H9 (cell line): ENCODE results near the gene MYO1E. TPM values are rescaled to one million over a fixed set of nuclear protein-coding genes. Genes with fewer than 3 reads are reported as not detected.

Experiments
- DNase-seq: peaks from one replicate; pipeline ENCODE4 v3.0.0-alpha.2; 2017
- H2AFZ ChIP-seq: one replicate; pipeline ENCODE4 v1.6.1; 2013; ENCODE audit warnings: mild to moderate bottlenecking, low read length, control low read depth, moderate library complexity
- H2AK5ac ChIP-seq: 2 replicates; pipeline ENCODE4 v1.6.1; 2013; ENCODE audit warnings: low read length, control low read depth, mixed read lengths; ENCODE audit not compliant: insufficient read length
- H2BK120ac ChIP-seq: one replicate; pipeline ENCODE4 v1.6.1; 2013; ENCODE audit warnings: low read depth, mild to moderate bottlenecking, low read length, control low read depth, inconsistent platforms; ENCODE audit not compliant: poor library complexity, severe bottlenecking
- H2BK12ac ChIP-seq: 2 replicates; pipeline ENCODE4 v1.6.1; 2013; ENCODE audit warnings: low read length, control low read depth, mixed read lengths, low read depth; ENCODE audit not compliant: insufficient read length
- H2BK15ac ChIP-seq: 2 replicates; pipeline ENCODE4 v1.6.1; 2013; ENCODE audit warnings: low read depth, low read length, control low read depth
- H2BK20ac ChIP-seq: one replicate; pipeline ENCODE4 v1.6.1; 2013; ENCODE audit warnings: low read depth, mild to moderate bottlenecking, low read length, control low read depth, inconsistent platforms; ENCODE audit not compliant: poor library complexity, severe bottlenecking
- H2BK5ac ChIP-seq: 2 replicates; pipeline ENCODE4 v1.6.1; 2013; ENCODE audit warnings: low read length, control low read depth, mixed read lengths; ENCODE audit not compliant: insufficient read length
- H3K14ac ChIP-seq: 2 replicates; pipeline ENCODE4 v1.6.1; 2013; ENCODE audit warnings: low read length, control low read depth; ENCODE audit not compliant: insufficient read depth
- H3K18ac ChIP-seq: 2 replicates; pipeline ENCODE4 v1.6.1; 2013; ENCODE audit warnings: low read depth, mild to moderate bottlenecking, mixed read lengths, low read length, control low read depth; ENCODE audit not compliant: insufficient read length
- H3K23ac ChIP-seq: 2 replicates; pipeline ENCODE4 v1.6.1; 2013; ENCODE audit warnings: low read length, control low read depth, mixed read lengths, low read depth; ENCODE audit not compliant: insufficient read length
- H3K23me2 ChIP-seq: 2 replicates; pipeline ENCODE4 v1.6.1; 2013; ENCODE audit warnings: low read depth, mild to moderate bottlenecking, mixed read lengths, low read length, control low read depth; ENCODE audit not compliant: insufficient read length, poor library complexity, severe bottlenecking
- H3K27ac ChIP-seq: 2 replicates; pipeline ENCODE4 v1.5.1; 2013; ENCODE audit warnings: low read length, control low read depth, mixed read lengths, low read depth; ENCODE audit not compliant: insufficient read length
- H3K27me3 ChIP-seq: 2 replicates; pipeline ENCODE4 v1.6.1; 2013; ENCODE audit warnings: low read length, control low read depth, inconsistent platforms; ENCODE audit not compliant: insufficient read depth
- H3K4ac ChIP-seq: 2 replicates; pipeline ENCODE4 v1.6.1; 2013; ENCODE audit warnings: low read depth, mild to moderate bottlenecking, control low read depth, inconsistent platforms, low read length, moderate library complexity
- H3K4me1 ChIP-seq: 2 replicates; pipeline ENCODE4 v1.6.1; 2013; ENCODE audit warnings: low read length, control low read depth, inconsistent platforms; ENCODE audit not compliant: insufficient read depth
- H3K4me2 ChIP-seq: 2 replicates; pipeline ENCODE4 v1.6.1; 2013; ENCODE audit warnings: low read length, control low read depth, mixed read lengths; ENCODE audit not compliant: insufficient read length, insufficient read depth
- H3K56ac ChIP-seq: 2 replicates; pipeline ENCODE4 v1.6.1; 2013; ENCODE audit warnings: low read depth, mild to moderate bottlenecking, mixed read lengths, low read length, control low read depth; ENCODE audit not compliant: insufficient read length
- H3K79me1 ChIP-seq: 2 replicates; pipeline ENCODE4 v1.6.1; 2013; ENCODE audit warnings: low read depth, mild to moderate bottlenecking, moderate library complexity, low read length, control low read depth, inconsistent platforms; ENCODE audit not compliant: insufficient read depth, poor library complexity, severe bottlenecking
- H3K79me2 ChIP-seq: 2 replicates; pipeline ENCODE4 v1.6.1; 2013; ENCODE audit warnings: low read length, control low read depth, inconsistent platforms; ENCODE audit not compliant: insufficient read depth
- H3K9ac ChIP-seq: 2 replicates; pipeline ENCODE4 v1.6.1; 2013; ENCODE audit warnings: low read length, control low read depth, mixed read lengths; ENCODE audit not compliant: insufficient read length; ENCODE audit errors: extremely low read depth
- H3K9me3 ChIP-seq: one replicate; pipeline ENCODE4 v1.6.1; 2013; ENCODE audit warnings: low read depth, low read length, inconsistent platforms; ENCODE audit not compliant: control insufficient read depth
- H3T11ph ChIP-seq: one replicate; pipeline ENCODE4 v1.6.1; 2013; ENCODE audit warnings: mild to moderate bottlenecking, low read length, control low read depth, inconsistent platforms
- H4K20me1 ChIP-seq: one replicate; pipeline ENCODE4 v1.6.1; 2013; ENCODE audit not compliant: control insufficient read depth, insufficient read length, insufficient read depth
- H4K5ac ChIP-seq: 2 replicates; pipeline ENCODE4 v1.6.1; 2013; ENCODE audit warnings: low read depth, mild to moderate bottlenecking, mixed read lengths, low read length, control low read depth; ENCODE audit not compliant: insufficient read length
- H4K8ac ChIP-seq: replicated peaks from 2 replicates; pipeline ENCODE4 v1.6.1; 2013; ENCODE audit warnings: low read length, control low read depth, mixed read lengths, low read depth; ENCODE audit not compliant: insufficient read length
- H4K91ac ChIP-seq: 2 replicates; pipeline ENCODE4 v1.6.1; 2013; ENCODE audit warnings: low read depth, mild to moderate bottlenecking, moderate library complexity, mixed read lengths, low read length, control low read depth; ENCODE audit not compliant: insufficient read length
- H3K27ac Mint-ChIP-seq, 3 experiments: 2 replicates in 2 of 3; 3 replicates in 1 of 3; pipeline ENCODE4 v1.8.0; 2020 to 2021; ENCODE audit warnings: mixed read lengths in 3 of 3, mild to moderate bottlenecking in 1 of 3, moderate library complexity in 1 of 3
- H3K27me3 Mint-ChIP-seq: 2 replicates; pipeline ENCODE4 v1.8.0; 2021; ENCODE audit warnings: low read depth, mild to moderate bottlenecking, moderate library complexity, mixed read lengths
- H3K36me3 Mint-ChIP-seq, 3 experiments: 2 replicates in 2 of 3; 3 replicates in 1 of 3; pipeline ENCODE4 v1.8.0; 2020 to 2021; ENCODE audit warnings: low read depth in 3 of 3, mixed read lengths in 3 of 3; ENCODE audit not compliant: insufficient read depth in 1 of 3
- H3K4me1 Mint-ChIP-seq, 2 experiments: 2 replicates each; pipeline ENCODE4 v1.8.0; 2020; ENCODE audit warnings: mixed read lengths in 2 of 2
- H3K4me3 Mint-ChIP-seq, 2 experiments: 2 replicates in 1 of 2; 3 replicates in 1 of 2; pipeline ENCODE4 v1.8.0; 2020 to 2021; ENCODE audit warnings: mild to moderate bottlenecking in 2 of 2, mixed read lengths in 2 of 2, moderate library complexity in 1 of 2
- H3K9me3 Mint-ChIP-seq, 2 experiments: 2 replicates in 1 of 2; 3 replicates in 1 of 2; pipeline ENCODE4 v1.8.0; 2020; ENCODE audit warnings: mild to moderate bottlenecking in 2 of 2, mixed read lengths in 2 of 2, moderate library complexity in 1 of 2
- WGBS: extraction: QIAGEN DNeasy Blood & Tissue Kit; methylation state at CpG from one replicate; pipeline ENCODE4 v1.1.7; 2013; ENCODE audit warnings: missing lambda C conversion rate, low lambda C conversion rate, mixed read lengths; ENCODE audit not compliant: insufficient read length; ENCODE audit errors: extremely low coverage; 5-methylcytosine and 5-hydroxymethylcytosine counted together
- total RNA-seq: library from RNA; stranded (reverse); gene quantifications from 2 replicates; pipeline ENCODE4 v1.2.1, GENCODE V29; 2021
- TF ChIP-seq, protein P1 (sequence below): fragments of 200-600 bp; sonication (generic); conservative IDR thresholded peaks from 3 replicates; pipeline ENCODE4 v1.8.0; 2021; ENCODE audit warnings: antibody characterized with exemption, mild to moderate bottlenecking

The MYO1E gene
- total RNA-seq, 1 experiment from 2014 or later = 235 TPM

- DNase-seq = no peak
- Histone ChIP-seq H4K8ac (no peak overlapping the region), H2BK120ac (no peak overlapping the region), H3K4ac (no peak overlapping the region), H4K20me1 (no peaks in the 10 kb centered on the region), H4K5ac (no peak overlapping the region), H3K79me1 (peaks cover 3% of the 10 kb centered on the region), H3T11ph (no peak overlapping the region), H3K18ac (no peak overlapping the region), H3K14ac (no peak overlapping the region), H3K56ac (no peak overlapping the region), H3K27me3 (no peaks in the 10 kb centered on the region), H3K9me3 (no peaks in the 10 kb centered on the region), H2BK12ac (no peak overlapping the region), H3K23ac (no peak overlapping the region), H3K23me2 (no peaks in the 10 kb centered on the region), H4K91ac (no peak overlapping the region), H2AK5ac (no peak overlapping the region), H3K79me2 (no peaks in the 10 kb centered on the region), H2BK15ac (no peak overlapping the region), H3K9ac (no peak overlapping the region), H2AFZ (no peak overlapping the region), H3K4me1 (peaks cover 3% of the 10 kb centered on the region; the same call in 1 of the 2 replicates), H3K4me2 (no peak overlapping the region), H3K27ac (no peak overlapping the region), H2BK5ac (no peak overlapping the region), H2BK20ac (no peak overlapping the region)
- peaks cover 0 to 8% (median 0%) of the 10 kb centered on the region in 3 experiments; a peak in 1 of 7 replicates for H3K36me3 Mint-ChIP-seq
- no CpG with 5 or more reads among the region's 10 CpGs for WGBS
- TF ChIP-seq, protein P1, sequence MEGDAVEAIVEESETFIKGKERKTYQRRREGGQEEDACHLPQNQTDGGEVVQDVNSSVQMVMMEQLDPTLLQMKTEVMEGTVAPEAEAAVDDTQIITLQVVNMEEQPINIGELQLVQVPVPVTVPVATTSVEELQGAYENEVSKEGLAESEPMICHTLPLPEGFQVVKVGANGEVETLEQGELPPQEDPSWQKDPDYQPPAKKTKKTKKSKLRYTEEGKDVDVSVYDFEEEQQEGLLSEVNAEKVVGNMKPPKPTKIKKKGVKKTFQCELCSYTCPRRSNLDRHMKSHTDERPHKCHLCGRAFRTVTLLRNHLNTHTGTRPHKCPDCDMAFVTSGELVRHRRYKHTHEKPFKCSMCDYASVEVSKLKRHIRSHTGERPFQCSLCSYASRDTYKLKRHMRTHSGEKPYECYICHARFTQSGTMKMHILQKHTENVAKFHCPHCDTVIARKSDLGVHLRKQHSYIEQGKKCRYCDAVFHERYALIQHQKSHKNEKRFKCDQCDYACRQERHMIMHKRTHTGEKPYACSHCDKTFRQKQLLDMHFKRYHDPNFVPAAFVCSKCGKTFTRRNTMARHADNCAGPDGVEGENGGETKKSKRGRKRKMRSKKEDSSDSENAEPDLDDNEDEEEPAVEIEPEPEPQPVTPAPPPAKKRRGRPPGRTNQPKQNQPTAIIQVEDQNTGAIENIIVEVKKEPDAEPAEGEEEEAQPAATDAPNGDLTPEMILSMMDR = no peak
- no peaks in the 10 kb centered on the region for H3K27me3 Mint-ChIP-seq
- H3K4me1 Mint-ChIP-seq = peaks cover 10 to 12% of the 10 kb centered on the region in 2 experiments
- H3K27ac Mint-ChIP-seq = peak overlapping the region in 1 of 3 experiments; percentile 28; a peak in 1 of 7 replicates
- H3K9me3 Mint-ChIP-seq = no peaks in the 10 kb centered on the region
- H3K4me3 Mint-ChIP-seq = no peak overlapping the region
Measured at GRCh38 chr15:59268852-59269407, 103.7 kb downstream of the MYO1E start.
